GM18873 (cell line): ENCODE measurements around the gene MS4A6E.
"Not testable (repeated sequence)": the region's sequence is repeated elsewhere in the genome, so short reads cannot be mapped to it uniquely, and the experiment has no call there.

Experiments used
- ATAC-seq: cut with Tn5 transposase; IDR thresholded peaks from one replicate; pipeline ENCODE4 v1.9.1; 2021; ENCODE audit warnings: mild to moderate bottlenecking, moderate library complexity, moderate number of reproducible peaks; ENCODE audit not compliant: unreplicated experiment, low FRiP score

Gene MS4A6E, protein sequence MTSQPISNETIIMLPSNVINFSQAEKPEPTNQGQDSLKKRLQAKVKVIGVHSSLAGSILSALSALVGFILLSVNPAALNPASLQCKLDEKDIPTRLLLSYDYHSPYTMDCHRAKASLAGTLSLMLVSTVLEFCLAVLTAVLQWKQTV

DNA sequence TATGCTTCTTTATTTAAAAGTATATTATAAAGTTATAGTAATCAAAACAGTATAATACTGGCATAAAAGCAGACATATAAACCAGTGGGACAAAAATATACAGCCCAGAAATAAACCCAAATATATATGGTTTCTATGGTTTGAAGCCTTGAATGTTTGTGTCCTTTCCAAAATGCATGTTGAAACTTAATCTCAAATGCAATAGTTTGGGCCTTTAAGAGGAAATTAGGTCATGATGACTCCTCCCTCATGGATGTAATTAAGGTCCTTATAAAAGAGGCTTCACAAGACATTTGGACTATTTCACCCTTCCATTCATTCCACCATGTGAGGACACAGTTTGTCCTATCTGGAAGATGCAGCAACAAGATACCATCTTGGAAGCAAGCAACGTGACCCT lies at the start of gene MS4A6E:
Gene MS4A6E, plus strand, starts transcription at position 301 of the 400 bp plus-strand sequence. CDS start 7,641 bp downstream, outside the sequence.
- ATAC-seq: no peak

DNA sequence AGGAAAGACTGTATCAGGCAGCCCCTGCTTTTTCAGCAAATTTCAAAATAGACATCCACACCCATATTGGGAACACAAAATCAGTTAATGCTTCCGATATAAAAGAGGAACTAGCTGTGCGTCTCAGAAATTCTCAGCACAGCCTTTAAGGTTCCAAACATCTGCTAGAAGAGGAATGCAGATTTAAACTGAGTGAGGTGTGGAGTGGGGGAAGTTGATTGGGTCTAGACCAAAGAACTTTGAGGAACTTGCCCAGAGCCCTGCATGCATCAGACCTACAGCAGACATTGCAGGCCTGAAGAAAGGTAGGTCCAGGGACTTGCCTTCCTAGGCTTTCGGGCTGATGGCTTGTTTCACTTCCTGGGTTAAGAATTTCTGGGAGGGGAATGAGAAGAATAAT lies 46.6 kb upstream of the MS4A6E start, which contains the start of gene MS4A4A:
Gene MS4A4A, plus strand, starts transcription at position 255 of the 400 bp plus-strand sequence. Its CDS starts 10 bp downstream, at position 265.
- ATAC-seq: no peak

DNA sequence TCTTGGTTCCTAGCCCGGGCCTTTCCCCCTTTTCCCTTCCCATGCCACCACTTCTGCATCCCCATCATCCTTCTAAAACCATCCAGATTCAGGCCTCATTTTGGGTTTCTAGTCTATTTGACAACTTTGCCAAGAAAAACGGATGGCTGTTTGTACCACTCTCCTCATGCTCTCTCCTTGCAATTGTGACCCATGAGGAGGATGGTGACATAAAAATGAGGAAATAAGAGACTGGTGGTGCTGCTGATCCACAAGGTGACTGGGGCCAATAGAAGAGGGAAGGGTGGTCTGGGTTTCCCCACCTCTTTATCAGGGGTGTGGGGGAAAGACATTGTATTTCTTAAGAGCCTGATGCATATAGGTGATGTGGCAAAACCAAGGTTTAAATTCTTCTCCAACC lies 45.6 kb upstream of the MS4A6E start:
- no peak for ATAC-seq

- ATAC-seq: no peak
Observed at GRCh38 chr11:60282286-60282685, 44.8 kb upstream of the MS4A6E start.

DNA sequence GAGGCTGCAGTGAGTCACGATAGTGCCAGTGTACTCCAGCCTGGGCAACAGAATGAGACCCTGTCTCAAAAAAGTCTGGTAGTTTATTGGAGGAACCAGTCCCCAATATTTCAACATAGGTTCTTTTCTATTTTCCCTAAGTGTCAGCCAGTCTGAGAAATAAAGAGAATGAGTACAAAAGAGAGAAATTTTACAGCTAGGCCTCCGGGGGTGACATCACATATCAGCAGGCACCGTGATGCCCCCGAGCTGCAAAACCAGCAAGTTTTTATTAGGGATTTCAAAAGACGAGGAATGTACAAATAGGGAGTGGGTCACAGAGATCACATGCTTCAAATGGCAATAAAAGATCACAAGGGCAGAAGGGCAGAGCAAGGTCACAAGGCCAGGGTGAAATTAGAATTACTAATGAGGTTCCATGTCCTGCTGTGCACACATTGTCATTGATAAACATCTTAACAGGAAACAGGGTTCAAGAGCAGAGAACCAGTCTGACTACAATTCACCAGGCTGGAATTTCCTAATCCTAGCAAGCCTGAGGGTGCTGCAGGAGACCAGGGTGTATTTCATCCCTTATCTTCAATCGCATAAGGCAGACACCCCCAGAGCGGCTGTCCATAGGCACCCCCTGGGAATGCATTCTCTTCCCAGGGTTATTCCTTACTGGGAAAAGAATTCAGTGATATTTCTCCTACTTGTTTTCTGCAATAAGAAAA lies 41.5 kb upstream of the MS4A6E start:
- ATAC-seq: not testable (repeated sequence)

- no peak for ATAC-seq
Observed at GRCh38 chr11:60288531-60288930, 38.5 kb upstream of the MS4A6E start.

DNA sequence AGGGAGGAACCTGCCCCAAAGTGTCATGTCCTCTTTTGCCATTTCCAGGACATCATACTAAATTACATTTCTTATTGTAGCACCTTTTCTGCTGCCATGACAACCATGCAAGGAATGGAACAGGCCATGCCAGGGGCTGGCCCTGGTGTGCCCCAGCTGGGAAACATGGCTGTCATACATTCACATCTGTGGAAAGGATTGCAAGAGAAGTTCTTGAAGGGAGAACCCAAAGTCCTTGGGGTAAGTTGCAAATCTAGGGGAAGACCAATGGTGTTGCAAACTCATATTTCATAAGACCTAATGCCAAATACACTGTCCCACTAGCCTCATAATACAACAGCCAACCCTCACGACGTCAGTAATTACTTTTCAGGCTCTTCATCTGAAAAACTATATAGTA lies 34.9 kb upstream of the MS4A6E start:
- ATAC-seq: no peak

DNA sequence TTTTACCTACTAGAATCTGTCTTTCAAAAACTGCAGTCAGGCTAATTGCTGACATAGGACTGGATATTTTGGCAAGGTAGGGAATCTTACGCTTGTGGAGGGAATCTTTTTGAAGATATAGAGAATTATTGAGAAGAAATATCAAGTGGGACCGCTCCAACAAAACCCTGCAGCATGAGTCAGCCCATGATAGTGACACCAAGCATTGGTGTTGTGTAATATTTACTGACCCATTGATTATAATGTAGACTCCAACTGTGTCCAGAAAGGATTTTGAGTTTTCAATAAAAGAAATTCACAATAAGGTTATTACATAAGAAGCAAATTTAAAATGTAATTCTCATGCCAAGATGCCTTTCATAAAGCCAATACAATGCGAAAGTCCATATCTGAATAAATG lies 25.9 kb upstream of the MS4A6E start:
- no peak for ATAC-seq

GRCh38 chr11:60301884-60302283 lies 25.2 kb upstream of the MS4A6E start:
- ATAC-seq: not testable (repeated sequence)

DNA sequence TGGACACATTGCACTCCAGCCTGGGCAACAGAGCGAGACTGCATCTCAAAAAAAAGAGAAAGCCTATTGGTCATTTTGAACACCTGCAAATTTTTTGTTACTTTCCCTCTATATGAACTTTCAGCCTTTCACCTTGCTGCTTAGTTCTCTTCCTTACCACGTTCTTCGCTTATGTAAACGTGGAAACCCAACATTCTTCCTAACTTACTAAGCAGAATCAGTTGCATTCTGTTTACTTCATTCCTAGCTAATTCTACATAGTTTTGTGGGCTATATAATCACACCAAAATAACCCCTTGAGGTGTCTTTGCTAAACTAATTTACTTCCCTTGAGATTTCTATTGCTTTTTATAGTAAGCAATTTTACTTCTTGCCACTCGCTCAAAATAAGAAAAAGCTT lies 23.4 kb upstream of the MS4A6E start:
- ATAC-seq: no peak

- ATAC-seq: no peak
Observed at GRCh38 chr11:60305906-60306619, 21.0 kb upstream of the MS4A6E start.

DNA sequence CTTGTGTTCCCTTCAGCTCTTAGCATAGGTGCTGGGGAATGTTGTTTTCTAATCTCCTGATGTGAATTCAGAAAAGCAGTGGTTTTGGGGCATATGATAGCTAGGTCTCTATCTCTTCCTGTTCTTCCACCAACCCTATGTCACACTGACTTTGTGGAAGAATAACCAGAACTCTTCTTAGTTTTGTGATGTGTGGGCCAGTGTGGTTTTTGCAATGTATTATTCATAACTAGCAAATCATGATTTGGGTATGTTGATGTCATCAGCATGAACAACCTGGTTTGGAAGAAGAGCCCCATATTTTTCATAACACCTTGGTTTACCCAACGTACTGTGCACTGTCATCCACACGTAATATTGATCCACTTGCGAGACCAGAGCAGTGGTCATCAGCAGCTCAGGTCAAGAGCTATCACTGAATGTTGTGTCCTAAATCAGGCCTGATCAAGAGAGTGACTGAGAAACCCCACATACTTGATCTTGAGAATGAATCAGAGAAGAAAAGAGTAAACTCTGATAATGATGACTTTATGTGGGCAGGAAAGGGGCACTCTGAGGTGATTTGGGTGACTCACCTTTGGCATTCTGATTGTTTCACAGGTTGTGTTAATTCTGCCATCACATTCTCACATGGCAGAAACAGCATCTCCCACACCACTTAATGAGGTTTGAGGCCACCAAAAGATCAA lies 19.4 kb upstream of the MS4A6E start:
- no peak for ATAC-seq

DNA sequence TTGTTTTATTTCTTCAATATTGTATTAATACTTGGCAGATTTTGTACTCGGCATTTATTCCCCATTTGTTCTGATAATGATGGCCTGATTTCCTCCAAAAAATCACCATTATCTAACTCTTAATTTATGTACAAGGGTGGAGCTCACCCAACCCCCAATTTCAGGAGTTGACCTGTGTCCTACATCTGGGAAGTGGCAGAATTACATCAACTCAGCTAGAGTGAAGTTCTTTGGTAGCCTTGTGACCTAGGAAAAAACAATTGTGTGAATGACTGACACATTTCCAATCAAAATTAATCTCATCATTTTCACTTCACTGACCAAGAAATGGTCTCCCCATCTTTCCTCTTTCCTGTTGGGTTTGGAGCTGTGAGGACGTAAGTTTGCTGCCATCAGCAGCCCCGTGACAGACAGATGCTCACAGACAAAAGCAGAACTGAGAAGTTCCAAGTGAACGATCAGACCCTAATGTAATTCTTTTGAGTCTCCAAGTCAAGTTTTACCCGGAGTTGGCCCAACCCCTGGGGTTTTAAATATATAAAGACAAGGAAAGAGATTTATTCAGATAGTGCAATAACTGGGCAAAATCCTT lies 16.6 kb upstream of the MS4A6E start:
- ATAC-seq: no peak

- ATAC-seq: no peak
Observed at GRCh38 chr11:60314635-60315321, 12.3 kb upstream of the MS4A6E start.

DNA sequence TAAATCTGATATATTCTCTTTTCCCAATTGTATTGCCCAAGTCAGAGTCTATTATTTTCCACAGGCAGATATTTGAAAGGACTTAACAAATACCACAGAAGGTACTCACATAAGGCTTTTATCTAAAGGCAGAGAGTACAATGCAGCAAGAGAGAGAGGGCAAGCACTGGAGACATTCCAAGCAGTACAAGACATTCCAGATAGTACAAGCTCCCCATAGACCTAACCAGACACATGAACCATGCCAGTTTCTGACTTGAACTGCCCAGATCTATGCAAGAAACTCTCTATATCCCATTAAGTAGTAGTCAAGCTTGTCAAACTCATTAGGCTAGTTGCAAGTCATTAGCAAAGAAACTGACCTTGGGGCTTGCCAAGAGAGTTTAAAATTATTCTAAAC lies 11.2 kb upstream of the MS4A6E start:
- ATAC-seq: no peak

DNA sequence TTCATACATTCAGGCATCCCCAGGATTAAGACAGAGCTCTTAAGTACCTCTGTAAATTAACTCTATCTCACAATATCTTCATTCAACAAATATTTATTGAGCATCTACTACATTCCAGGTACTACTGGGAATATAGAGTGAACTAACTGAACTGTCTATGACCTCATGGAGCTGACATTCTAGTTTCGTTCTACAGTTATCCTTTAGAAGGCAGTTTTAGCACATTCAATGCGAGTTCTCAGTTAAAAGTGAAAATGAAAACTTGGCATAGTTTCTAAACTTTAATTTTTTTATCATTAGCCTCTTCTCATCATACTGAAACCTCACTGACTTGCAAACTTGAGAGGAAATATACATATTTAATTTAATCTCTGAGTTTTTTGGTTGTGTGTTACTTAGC lies 10.7 kb upstream of the MS4A6E start:
- ATAC-seq: no peak

DNA sequence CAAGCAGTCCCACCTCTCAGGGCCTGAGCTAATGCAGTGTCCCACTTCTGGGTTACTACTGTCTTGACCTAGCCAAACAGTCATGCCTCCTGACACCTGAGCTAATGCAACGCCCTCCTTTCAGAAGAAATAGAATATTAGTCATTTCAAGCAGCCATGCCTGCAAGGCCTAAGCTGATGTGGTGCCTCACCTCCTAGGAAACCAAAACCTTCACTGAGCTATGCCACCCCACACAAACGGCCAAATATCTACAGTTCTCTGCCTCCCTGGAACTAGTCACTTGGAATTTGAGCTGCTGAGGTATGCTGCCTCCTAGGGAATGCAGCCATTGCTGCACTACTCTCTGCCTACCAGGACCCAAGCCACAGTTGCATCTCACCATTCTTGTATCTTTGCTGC lies 8.3 kb upstream of the MS4A6E start:
- no peak for ATAC-seq

GRCh38 chr11:60321051-60321450 lies 6.0 kb upstream of the MS4A6E start:
- no peak for ATAC-seq

DNA sequence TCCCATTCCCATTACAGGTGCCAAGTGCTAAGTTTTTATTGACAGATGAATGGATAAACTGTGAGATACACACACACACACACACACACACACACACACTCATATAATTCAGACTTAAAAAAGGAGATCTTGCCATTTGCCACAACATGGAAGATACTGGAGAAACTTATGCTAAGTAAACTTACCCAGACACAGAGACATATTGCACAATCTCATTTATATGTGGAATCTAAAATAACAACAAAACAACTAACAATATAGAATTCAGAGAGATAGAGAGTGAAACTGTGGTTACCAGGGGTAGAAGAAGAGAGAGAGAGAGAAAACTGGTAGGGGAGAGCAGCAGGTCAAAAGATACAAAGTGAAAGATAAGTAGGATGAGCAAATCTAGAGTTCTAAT lies 1.4 kb downstream of the MS4A6E start:
- no peak for ATAC-seq

DNA sequence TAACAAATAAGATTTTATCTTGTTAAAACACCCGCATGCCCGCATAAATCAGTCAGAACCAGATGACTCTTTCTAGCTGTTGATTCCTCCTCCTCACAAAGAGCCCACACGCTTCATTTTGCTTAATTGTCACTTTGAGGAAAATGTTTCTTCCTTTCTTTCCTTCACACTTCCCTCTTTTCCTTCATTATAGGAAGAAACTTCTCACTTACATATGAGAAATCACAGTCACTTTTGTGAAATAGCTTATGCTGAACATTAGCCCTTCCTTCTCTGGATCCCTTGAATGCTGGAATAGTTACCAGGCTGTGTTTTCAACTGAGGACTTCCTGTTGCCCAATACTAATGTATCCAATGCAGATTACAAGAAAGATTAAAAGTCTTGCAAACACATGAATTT lies 5.8 kb downstream of the MS4A6E start:
- no peak for ATAC-seq
